Erythroblast (primary cell): ENCODE measurements around the gene ITIH4.

Experiments
- GATA1 ChIP-seq: IDR thresholded peaks from 2 replicates; pipeline ENCODE4 v1.6.1; 2011; ENCODE audit warnings: low read depth, mild to moderate bottlenecking, control low read depth, low read length, moderate library complexity
- POLR2A ChIP-seq: IDR thresholded peaks from 2 replicates; pipeline ENCODE4 v1.6.1; 2011; ENCODE audit warnings: mild to moderate bottlenecking, low read length

DNA sequence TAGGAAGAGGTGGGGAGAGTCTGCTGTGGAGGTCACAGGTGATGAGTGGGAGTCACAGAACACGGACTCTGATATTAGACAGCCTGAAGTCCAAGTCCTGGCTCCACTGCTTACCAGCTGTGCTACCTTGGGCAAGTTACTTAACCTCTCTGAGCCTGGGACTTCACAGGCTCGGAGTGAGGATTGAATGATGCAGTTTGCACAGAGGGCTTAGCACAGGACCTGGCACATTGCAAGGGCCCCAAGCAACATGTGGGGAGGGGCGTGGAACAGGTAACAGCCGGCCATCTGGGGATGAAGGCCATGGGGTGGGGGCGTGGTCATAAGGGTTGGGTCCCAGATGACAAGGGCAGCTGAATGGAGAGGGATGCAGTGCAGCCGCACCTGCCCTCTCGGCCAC is 40.1 kb downstream of the ITIH4 start:
- TF ChIP-seq POLR2A (no peak), GATA1 (no peak)
